ENCODE data around the gene DNAJB8. TPM values are rescaled to one million over a fixed set of nuclear protein-coding genes. Genes with fewer than 3 reads are reported as not detected.
A peak's percentile ranks its signal among the peaks of the same experiment; 100 is the strongest.

DNAJB8 gene
- total RNA-seq (not detected), polyA plus RNA-seq (not detected)

DNA sequence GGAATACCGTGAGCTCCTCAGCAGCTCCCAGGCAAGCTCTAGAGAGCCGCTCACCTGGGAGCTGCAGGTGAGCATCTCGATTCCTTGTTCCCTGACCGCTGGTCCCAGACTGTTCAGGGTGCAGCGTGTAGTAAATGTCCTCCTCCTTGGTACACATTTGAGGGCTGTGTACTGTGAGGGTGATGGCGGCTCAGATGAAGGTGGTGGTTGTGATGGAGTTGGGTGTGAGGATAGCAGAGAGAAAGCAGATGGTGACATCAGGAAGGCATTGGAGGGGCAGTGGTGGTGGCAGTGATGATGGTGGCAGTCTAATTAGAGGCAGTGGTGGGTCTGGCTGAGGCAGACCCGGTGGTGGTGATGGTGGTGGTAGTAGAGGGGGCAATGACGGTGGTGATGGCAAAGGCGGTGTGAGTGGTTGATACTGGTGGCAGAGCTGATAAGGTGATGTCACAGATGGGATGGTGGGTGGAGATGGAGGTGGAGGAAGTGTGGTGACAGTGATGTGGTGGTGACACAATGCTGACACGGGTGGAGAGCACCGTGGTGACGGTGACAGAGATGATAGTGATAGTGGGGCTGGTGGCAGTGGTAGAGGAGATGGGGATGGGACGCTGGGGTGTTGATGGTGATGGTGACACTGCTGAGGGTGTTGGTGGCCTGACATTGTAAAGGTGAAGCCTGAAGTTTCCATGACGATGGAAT is at the start of gene DNAJB8:
Gene DNAJB8, minus strand, starts transcription at position 51 of the 702 bp plus-strand sequence. CDS start 3,645 bp downstream, outside the sequence.
- Histone ChIP-seq H3K27me3 (peaks cover 0 to 33% (median 10%) of the 10 kb centered on the region in 3 donors), H3K27ac (no peak within 1 kb of the TSS), H3K4me1 (no peaks in the 10 kb centered on the region), H3K36me3 (no peaks in the 10 kb centered on the region), H3K9me3 (no peaks in the 10 kb centered on the region), H3K4me3 (no peak within 1 kb of the TSS)
- WGBS, 2 donors: 81% methylated on average over 14 of the region's 14 CpGs
- TF ChIP-seq, protein P1, sequence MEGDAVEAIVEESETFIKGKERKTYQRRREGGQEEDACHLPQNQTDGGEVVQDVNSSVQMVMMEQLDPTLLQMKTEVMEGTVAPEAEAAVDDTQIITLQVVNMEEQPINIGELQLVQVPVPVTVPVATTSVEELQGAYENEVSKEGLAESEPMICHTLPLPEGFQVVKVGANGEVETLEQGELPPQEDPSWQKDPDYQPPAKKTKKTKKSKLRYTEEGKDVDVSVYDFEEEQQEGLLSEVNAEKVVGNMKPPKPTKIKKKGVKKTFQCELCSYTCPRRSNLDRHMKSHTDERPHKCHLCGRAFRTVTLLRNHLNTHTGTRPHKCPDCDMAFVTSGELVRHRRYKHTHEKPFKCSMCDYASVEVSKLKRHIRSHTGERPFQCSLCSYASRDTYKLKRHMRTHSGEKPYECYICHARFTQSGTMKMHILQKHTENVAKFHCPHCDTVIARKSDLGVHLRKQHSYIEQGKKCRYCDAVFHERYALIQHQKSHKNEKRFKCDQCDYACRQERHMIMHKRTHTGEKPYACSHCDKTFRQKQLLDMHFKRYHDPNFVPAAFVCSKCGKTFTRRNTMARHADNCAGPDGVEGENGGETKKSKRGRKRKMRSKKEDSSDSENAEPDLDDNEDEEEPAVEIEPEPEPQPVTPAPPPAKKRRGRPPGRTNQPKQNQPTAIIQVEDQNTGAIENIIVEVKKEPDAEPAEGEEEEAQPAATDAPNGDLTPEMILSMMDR (IDR thresholded peaks at IDR 0.05): no peak
- no peak for TF ChIP-seq POLR2AphosphoS5 (IDR thresholded peaks at IDR 0.05)
- no peak for TF ChIP-seq EP300 (IDR thresholded peaks at IDR 0.05)
- no peak for TF ChIP-seq POLR2A (IDR thresholded peaks at IDR 0.05)
- intact Hi-C loops (cut with DNase I): no loop called here
- DNase-seq: no peak

DNA sequence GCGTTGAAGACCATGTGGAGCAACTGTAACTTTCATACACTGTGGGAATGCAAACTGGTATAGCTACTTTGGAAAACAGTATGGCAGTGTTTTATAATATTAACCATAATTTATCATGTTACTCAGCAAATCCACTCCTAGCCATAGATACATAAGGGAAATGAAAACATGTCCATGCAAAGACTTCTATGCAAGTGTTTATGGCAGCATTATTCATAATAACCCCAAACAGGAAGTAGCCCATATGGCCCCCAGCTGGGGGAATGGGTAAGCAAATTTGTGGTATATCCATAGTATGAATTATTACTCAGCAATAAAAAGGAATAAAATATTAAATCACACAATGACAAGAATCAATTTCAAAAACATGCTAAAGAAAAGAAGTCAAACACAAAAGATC is 49.3 kb upstream of the DNAJB8 start:
- Histone ChIP-seq H3K36me3 (no peaks in the 10 kb centered on the region), H3K27ac (no peak overlapping the region), H3K27me3 (peaks cover 0 to 25% (median 0%) of the 10 kb centered on the region in 3 donors), H3K4me3 (no peak overlapping the region), H3K9me3 (peaks cover 0 to 13% (median 2%) of the 10 kb centered on the region in 4 donors), H3K4me1 (no peaks in the 10 kb centered on the region)
- 92 to 100% methylated on average over 1 of the region's 1 CpG for WGBS, 2 donors
- intact Hi-C loops (cut with DNase I): no loop called here
- TF ChIP-seq POLR2A (IDR thresholded peaks at IDR 0.05) (no peak), POLR2AphosphoS5 (IDR thresholded peaks at IDR 0.05) (no peak), EP300 (IDR thresholded peaks at IDR 0.05) (no peak)
- TF ChIP-seq, protein P1 (IDR thresholded peaks at IDR 0.05): no peak
- DNase-seq: no peak

DNA sequence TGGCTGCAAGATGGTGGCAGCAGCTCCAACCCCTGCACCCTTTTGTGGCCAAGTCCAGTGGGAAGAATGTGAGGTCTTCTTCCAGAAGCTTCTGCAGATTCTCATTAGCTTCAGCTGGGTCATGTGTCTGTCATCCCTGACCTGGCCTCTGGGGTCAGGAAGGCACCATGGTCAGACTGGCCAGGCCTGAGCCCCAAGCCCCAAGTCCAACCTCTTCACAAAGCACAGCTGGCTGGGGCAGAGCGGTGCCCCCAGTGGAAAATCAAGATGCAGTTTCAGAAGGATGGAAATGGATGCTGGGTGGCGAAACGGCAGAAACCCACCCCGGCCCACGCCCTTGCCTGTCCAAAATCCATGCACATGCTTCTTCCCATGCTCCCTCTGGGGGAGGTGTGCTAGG is 42.2 kb upstream of the DNAJB8 start:
- Histone ChIP-seq H3K36me3 (no peaks in the 10 kb centered on the region), H3K4me1 (no peaks in the 10 kb centered on the region), H3K9me3 (peaks cover 0 to 3% (median 1%) of the 10 kb centered on the region in 4 donors), H3K4me3 (no peak overlapping the region), H3K27me3 (peaks cover 0 to 13% (median 3%) of the 10 kb centered on the region in 3 donors), H3K27ac (no peak overlapping the region)
- 89 to 90% methylated on average over 5 of the region's 5 CpGs for WGBS, 2 donors
- no peak for TF ChIP-seq EP300 (IDR thresholded peaks at IDR 0.05)
- TF ChIP-seq, protein P1 (IDR thresholded peaks at IDR 0.05): no peak
- peak; percentile 42 for DNase-seq
- intact Hi-C loops (cut with DNase I): no loop called here

GRCh38 chr3:128506754-128507153 is 40.1 kb upstream of the DNAJB8 start:
- intact Hi-C loops (cut with DNase I): no loop called here
- TF ChIP-seq POLR2A (IDR thresholded peaks at IDR 0.05): no peak
- TF ChIP-seq POLR2AphosphoS5 (IDR thresholded peaks at IDR 0.05): no peak
- no peak for TF ChIP-seq EP300 (IDR thresholded peaks at IDR 0.05)
- TF ChIP-seq, protein P1 (IDR thresholded peaks at IDR 0.05): no peak
- DNase-seq: peak; percentile 40
- H3K4me3 ChIP-seq: no peak overlapping the region
- no peaks in the 10 kb centered on the region for H3K4me1 ChIP-seq
- 57 to 76% methylated on average over 2 of the region's 2 CpGs for WGBS, 2 donors
- H3K36me3 ChIP-seq: no peaks in the 10 kb centered on the region
- H3K27ac ChIP-seq: no peak overlapping the region
- H3K27me3 ChIP-seq: peaks cover 0 to 25% (median 3%) of the 10 kb centered on the region in 3 donors
- H3K9me3 ChIP-seq: no peaks in the 10 kb centered on the region
